ENCODE results near the gene CSH1. TPM values are rescaled to one million over a fixed set of nuclear protein-coding genes. Genes with fewer than 3 reads are reported as not detected.
A peak's percentile ranks its signal among the peaks of the same experiment; 100 is the strongest.
"Not testable (repeated sequence)": the region's sequence is repeated elsewhere in the genome, so short reads cannot be mapped to it uniquely, and the experiment has no call there.

Gene CSH1
- total RNA-seq (2021; fragmentation: NEBNext Ultra II Directional; extraction: Animal tissue kit (Norgen Biotek cat#: 25700)): not detected
- long read RNA-seq: 0 reads

- H3K4me3 Mint-ChIP-seq; H3K4me1 Mint-ChIP-seq (ENCODE audit: low read depth); DNase-seq; H3K9me3 Mint-ChIP-seq; H3K27ac Mint-ChIP-seq; H3K36me3 Mint-ChIP-seq (ENCODE audit: low read depth): not testable (repeated sequence)
- TF ChIP-seq, protein P1, sequence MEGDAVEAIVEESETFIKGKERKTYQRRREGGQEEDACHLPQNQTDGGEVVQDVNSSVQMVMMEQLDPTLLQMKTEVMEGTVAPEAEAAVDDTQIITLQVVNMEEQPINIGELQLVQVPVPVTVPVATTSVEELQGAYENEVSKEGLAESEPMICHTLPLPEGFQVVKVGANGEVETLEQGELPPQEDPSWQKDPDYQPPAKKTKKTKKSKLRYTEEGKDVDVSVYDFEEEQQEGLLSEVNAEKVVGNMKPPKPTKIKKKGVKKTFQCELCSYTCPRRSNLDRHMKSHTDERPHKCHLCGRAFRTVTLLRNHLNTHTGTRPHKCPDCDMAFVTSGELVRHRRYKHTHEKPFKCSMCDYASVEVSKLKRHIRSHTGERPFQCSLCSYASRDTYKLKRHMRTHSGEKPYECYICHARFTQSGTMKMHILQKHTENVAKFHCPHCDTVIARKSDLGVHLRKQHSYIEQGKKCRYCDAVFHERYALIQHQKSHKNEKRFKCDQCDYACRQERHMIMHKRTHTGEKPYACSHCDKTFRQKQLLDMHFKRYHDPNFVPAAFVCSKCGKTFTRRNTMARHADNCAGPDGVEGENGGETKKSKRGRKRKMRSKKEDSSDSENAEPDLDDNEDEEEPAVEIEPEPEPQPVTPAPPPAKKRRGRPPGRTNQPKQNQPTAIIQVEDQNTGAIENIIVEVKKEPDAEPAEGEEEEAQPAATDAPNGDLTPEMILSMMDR (IDR thresholded peaks at IDR 0.05): peak; percentile 23; the same call in 1 of the 2 replicates
- peaks cover 30% of the 10 kb centered on the region for H3K27me3 Mint-ChIP-seq (ENCODE audit: insufficient read depth)
These were observed at the start of gene CSH1 for GRCh38 chr17:63896524-63897354. Gene CSH1, minus strand, starts transcription at chr17:63896574. Its CDS starts 63 bp downstream, at chr17:63896511.

GRCh38 chr17:63945784-63946439, 49.5 kb upstream of the CSH1 start:
- DNase-seq: no peak
- no peaks in the 10 kb centered on the region for H3K9me3 Mint-ChIP-seq
- H3K36me3 Mint-ChIP-seq (ENCODE audit: low read depth): no peaks in the 10 kb centered on the region
- H3K27me3 Mint-ChIP-seq (ENCODE audit: insufficient read depth): peaks cover 10% of the 10 kb centered on the region
- TF ChIP-seq, protein P1 (IDR thresholded peaks at IDR 0.05): no peak
- no peaks in the 10 kb centered on the region for H3K4me1 Mint-ChIP-seq (ENCODE audit: low read depth)
- H3K27ac Mint-ChIP-seq: no peak overlapping the region
- no peak overlapping the region for H3K4me3 Mint-ChIP-seq

DNA sequence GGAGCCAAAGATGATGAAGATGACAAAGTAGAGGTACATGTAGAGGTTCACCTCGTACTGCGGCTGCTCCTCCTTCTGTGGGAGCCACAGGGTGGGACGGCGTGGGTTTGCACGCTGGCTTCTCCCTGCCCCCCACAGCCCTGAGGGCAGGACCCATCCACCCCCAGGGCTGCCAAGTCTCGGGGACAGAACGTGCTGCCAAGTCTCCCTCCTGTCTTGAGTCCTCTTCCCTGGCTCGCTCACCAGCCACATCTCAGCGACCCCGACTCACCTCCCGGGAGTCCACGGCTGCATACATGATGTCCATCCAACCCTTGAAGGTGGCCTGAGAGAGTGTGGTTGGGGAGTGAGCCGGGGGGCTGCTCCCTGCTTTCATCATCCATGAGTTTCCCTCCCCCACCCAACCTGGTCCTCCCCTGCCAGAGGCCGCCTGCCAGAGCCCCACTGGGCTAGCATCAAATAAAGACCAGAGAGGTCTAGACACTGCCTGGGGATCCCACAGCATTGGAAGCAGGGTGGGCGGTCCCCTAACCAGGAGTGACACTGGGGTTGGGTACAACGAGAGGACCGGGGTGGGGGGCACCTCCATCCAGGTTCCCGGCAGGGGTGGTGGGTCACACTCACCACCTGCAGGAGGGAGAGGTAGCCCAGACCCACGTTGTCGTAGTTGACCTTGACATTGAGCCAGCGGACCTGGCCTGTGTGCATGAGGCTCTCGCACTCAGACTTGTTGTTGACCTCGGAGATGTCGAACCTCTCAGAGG, 48.5 kb upstream of the CSH1 start:
- H3K4me1 Mint-ChIP-seq (ENCODE audit: low read depth): no peaks in the 10 kb centered on the region
- DNase-seq: no peak
- no peaks in the 10 kb centered on the region for H3K9me3 Mint-ChIP-seq
- H3K27me3 Mint-ChIP-seq (ENCODE audit: insufficient read depth): peaks cover 10% of the 10 kb centered on the region
- H3K27ac Mint-ChIP-seq: no peak overlapping the region
- TF ChIP-seq, protein P1 (IDR thresholded peaks at IDR 0.05): no peak
- H3K36me3 Mint-ChIP-seq (ENCODE audit: low read depth): no peaks in the 10 kb centered on the region
- no peak overlapping the region for H3K4me3 Mint-ChIP-seq

DNA sequence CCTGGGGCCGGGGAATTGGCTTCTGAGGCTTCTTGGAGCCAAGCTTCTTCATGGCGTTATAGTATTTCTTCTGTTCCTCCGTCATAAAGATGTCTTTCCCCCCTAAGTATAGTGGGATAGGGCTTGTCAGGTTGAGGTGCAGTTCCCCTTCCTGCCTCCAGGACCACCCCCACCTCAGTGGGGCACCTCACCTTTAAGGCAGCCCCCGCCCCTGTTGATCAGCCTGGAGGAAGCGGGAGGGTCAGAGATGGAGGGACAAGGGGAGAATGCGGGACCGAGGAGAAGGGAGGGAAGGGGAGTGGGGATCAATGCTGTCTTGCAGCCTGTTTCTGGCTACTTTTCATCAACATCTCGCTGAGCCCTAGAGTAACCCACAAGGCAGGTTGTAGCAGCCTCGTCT, 47.4 kb upstream of the CSH1 start:
- Mint-ChIP-seq H3K9me3 (no peaks in the 10 kb centered on the region), H3K36me3 (ENCODE audit: low read depth) (no peaks in the 10 kb centered on the region), H3K4me1 (ENCODE audit: low read depth) (no peaks in the 10 kb centered on the region), H3K27me3 (ENCODE audit: insufficient read depth) (peaks cover 10% of the 10 kb centered on the region), H3K27ac (no peak overlapping the region), H3K4me3 (no peak overlapping the region)
- TF ChIP-seq, protein P1 (IDR thresholded peaks at IDR 0.05): peak; percentile 45
- DNase-seq: no peak

DNA sequence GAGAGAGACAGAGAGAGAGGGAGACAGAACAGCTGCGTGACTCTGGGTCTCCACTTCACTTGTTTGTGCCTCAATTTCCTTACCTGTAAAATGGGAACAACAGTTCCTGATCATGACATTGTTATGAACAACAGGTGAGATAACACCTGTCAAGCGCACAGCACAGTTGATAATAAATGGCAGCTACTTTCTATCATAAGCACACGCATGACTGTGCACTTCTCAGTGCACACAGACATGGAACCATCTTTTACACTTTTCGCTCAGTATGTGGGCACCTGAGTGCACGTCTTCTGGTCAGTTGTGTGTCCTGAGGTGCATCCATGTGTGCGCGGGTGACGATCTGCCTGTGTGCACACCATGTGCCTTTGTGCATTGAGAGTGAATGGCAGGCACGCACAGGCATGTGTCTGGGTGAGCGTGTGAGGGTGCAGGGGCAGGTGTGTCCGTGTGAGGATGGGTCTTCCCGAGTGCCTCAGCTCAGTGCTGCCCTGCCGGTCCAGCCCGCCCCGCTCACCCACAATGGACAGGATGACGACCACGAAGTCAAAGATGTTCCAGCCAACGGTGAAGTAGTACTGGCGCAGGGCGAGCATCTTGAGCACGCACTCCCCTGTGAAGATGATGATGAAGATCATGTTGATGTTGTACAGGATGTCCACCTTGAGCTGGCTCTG, 46.1 kb upstream of the CSH1 start:
- TF ChIP-seq, protein P1 (IDR thresholded peaks at IDR 0.05): no peak
- H3K27me3 Mint-ChIP-seq (ENCODE audit: insufficient read depth): peaks cover 10% of the 10 kb centered on the region
- no peak overlapping the region for H3K27ac Mint-ChIP-seq
- H3K9me3 Mint-ChIP-seq: no peaks in the 10 kb centered on the region
- no peak for DNase-seq
- H3K36me3 Mint-ChIP-seq (ENCODE audit: low read depth): no peaks in the 10 kb centered on the region
- H3K4me3 Mint-ChIP-seq: no peak overlapping the region
- H3K4me1 Mint-ChIP-seq (ENCODE audit: low read depth): no peaks in the 10 kb centered on the region

Measured in HFFc6 (cell line).